ENCODE results near the gene KCNMB3. TPM values are rescaled to one million over a fixed set of nuclear protein-coding genes. Genes with fewer than 3 reads are reported as not detected.

Gene KCNMB3
- total and polyA plus RNA-seq, 2 of the 8 experiments (the other 6 are each of a cell fraction or from before 2014, with no cell fraction given), result 1.7 to 2.0 TPM

GRCh38 chr3:179289295-179289694, 38.4 kb upstream of the KCNMB3 start:
- Histone ChIP-seq H2AFZ (ENCODE audit: low read length) (0 out of 2 replicates have a peak overlapping the region, but pooled peaks have one; percentile 67), H3K4me2 (ENCODE audit: insufficient read depth in 1 of 2, low read depth in 2 of 2, low read length in 2 of 2) (no peak overlapping the region), H3K36me3 (ENCODE audit: control insufficient read depth in 2 of 4, insufficient read depth in 4 of 4, low read length in 3 of 4) (no peaks in the 10 kb centered on the region), H3K9me3 (ENCODE audit: insufficient read depth in 2 of 2, low read depth in 1 of 2, low read length in 1 of 2) (peaks cover 0 to 3% of the 10 kb centered on the region in 2 experiments; a peak in 1 of 4 replicates), H3K23ac (ENCODE audit: insufficient read length) (no peak overlapping the region), H4K5ac (ENCODE audit: insufficient read length, low read depth, low read length) (no peak overlapping the region), H3K79me1 (ENCODE audit: low read depth, low read length) (no peaks in the 10 kb centered on the region), H3K4ac (replicated peaks; ENCODE audit: insufficient read length, low read depth, low read length) (no peak overlapping the region), H2BK15ac (ENCODE audit: low read length) (no peak overlapping the region), H3K23me2 (ENCODE audit: low read depth, low read length) (no peaks in the 10 kb centered on the region), H3K18ac (ENCODE audit: extremely low read depth, low read length) (no peak overlapping the region), H4K91ac (replicated peaks; ENCODE audit: insufficient read length, low read length) (no peak overlapping the region), H4K20me1 (replicated peaks in 1 of 2; ENCODE audit: control insufficient read depth in 1 of 2, insufficient read depth in 2 of 2, low read length in 2 of 2) (no peaks in the 10 kb centered on the region), H3K79me2 (ENCODE audit: control insufficient read depth in 1 of 2, insufficient read depth in 2 of 2, low read length in 2 of 2) (no peaks in the 10 kb centered on the region), H3K4me1 (replicated peaks in 1 of 4; ENCODE audit: control insufficient read depth in 3 of 4, insufficient read depth in 4 of 4, low read length in 3 of 4) (no peaks in the 10 kb centered on the region), H2BK12ac (ENCODE audit: low read depth, low read length) (no peak overlapping the region), H2BK120ac (replicated peaks; ENCODE audit: low read depth, low read length) (no peak overlapping the region), H2AK5ac (ENCODE audit: low read depth, low read length) (no peak overlapping the region), H3K56ac (replicated peaks; ENCODE audit: insufficient read length, low read depth, low read length) (no peak overlapping the region), H2BK20ac (ENCODE audit: low read length) (no peak overlapping the region), H2BK5ac (ENCODE audit: low read depth, low read length) (no peak overlapping the region), H3K27me3 (replicated peaks in 1 of 4; ENCODE audit: control insufficient read depth in 3 of 4, extremely low read depth in 1 of 4, insufficient read depth in 3 of 4, low read length in 3 of 4) (no peaks in the 10 kb centered on the region), H4K8ac (ENCODE audit: extremely low read depth, insufficient read depth, low read length) (no peak overlapping the region), H3K27ac (ENCODE audit: low read depth, low read length) (no peak overlapping the region), H3K14ac (ENCODE audit: insufficient read length) (no peak overlapping the region), H3K4me3 (ENCODE audit: extremely low read depth in 1 of 4, insufficient read depth in 2 of 4, low read depth in 3 of 4, low read length in 4 of 4) (no peak overlapping the region), H3K9ac (replicated peaks in 1 of 4; ENCODE audit: extremely low read depth in 1 of 4, low read depth in 3 of 4, low read length in 3 of 4) (no peak overlapping the region)
- WGBS, 2 experiments (ENCODE audit: extremely low coverage in 1 of 2, insufficient coverage in 1 of 2, insufficient read length in 1 of 2, insufficient replicate concordance in 2 of 2, low coverage in 1 of 2, low lambda C conversion rate in 2 of 2, missing lambda C conversion rate in 1 of 2), result 76% methylated on average over 3 of the region's 3 CpGs; no CpG with 5 or more reads in 1 of the 2 experiments
- ChIA-PET POLR2A (ENCODE audit: partially characterized antibody) (no interaction called here), CTCF (ENCODE audit: partially characterized antibody) (interaction anchor here (1.0 kb wide), 2 partner anchors 27 to 90 kb away, joined by 3 to 4 read pairs; no protein-coding TSS in a partner anchor)
- FAIRE-seq (no peak), DNase-seq (ENCODE audit: low read depth in 1 of 2, low spot score in 2 of 2) (no peak)
- TF ChIP-seq POU5F1 (IDR thresholded peaks at IDR 0.05; ENCODE audit: low read depth, low read length), result no peak
